Fibroblast of lung (primary cell): ENCODE data around the gene SLC4A1AP. TPM values are rescaled to one million over a fixed set of nuclear protein-coding genes. Genes with fewer than 3 reads are reported as not detected.
"Not testable (repeated sequence)": the region's sequence is repeated elsewhere in the genome, so short reads cannot be mapped to it uniquely, and the experiment has no call there.

Experiments used
- DNase-seq, 2 donors: peaks; one replicate each; pipeline versions ENCODE4 v3.0.0 to v3.0.0-alpha.2; 2010; ENCODE audit warnings: low read depth in 2 of 2
- H2AFZ ChIP-seq: 2 replicates; pipeline ENCODE4 v1.5.1; 2012; ENCODE audit warnings: low read length, control low read depth, inconsistent platforms
- H3K27ac ChIP-seq: 2 replicates; pipeline ENCODE4 v1.5.1; 2011; ENCODE audit warnings: low read length, control low read depth; ENCODE audit not compliant: insufficient read depth
- H3K27me3 ChIP-seq: 2 replicates; pipeline ENCODE4 v1.5.1; 2011; ENCODE audit warnings: mild to moderate bottlenecking, low read length; ENCODE audit not compliant: control insufficient read depth, insufficient read depth
- H3K36me3 ChIP-seq: 2 replicates; pipeline ENCODE4 v1.5.1; 2011; ENCODE audit warnings: low read length; ENCODE audit not compliant: control insufficient read depth, insufficient read depth
- H3K4me1 ChIP-seq: 2 replicates; pipeline ENCODE4 v1.5.1; 2011; ENCODE audit warnings: low read length; ENCODE audit not compliant: control insufficient read depth, insufficient read depth; ENCODE audit errors: extremely low read depth
- H3K4me2 ChIP-seq: 2 replicates; pipeline ENCODE4 v1.5.1; 2011; ENCODE audit warnings: low read length, control low read depth; ENCODE audit not compliant: insufficient read depth; ENCODE audit errors: extremely low read depth
- H3K4me3 ChIP-seq, 4 experiments: fragments of 200-600 bp in 1 of 4; sonication (generic) in 1 of 4; replicated peaks in 1 of 4; 2 replicates each; pipeline ENCODE4 v1.5.1; 2011 to 2016; ENCODE audit warnings: low read length in 4 of 4, low read depth in 3 of 4, mild to moderate bottlenecking in 3 of 4, control low read depth in 2 of 4, inconsistent platforms in 1 of 4, mixed read lengths in 1 of 4; ENCODE audit not compliant: insufficient read depth in 1 of 4; ENCODE audit errors: control extremely low read depth in 1 of 4
- H3K79me2 ChIP-seq: 2 replicates; pipeline ENCODE4 v1.5.1; 2012; ENCODE audit warnings: mild to moderate bottlenecking, low read length, inconsistent platforms; ENCODE audit not compliant: control insufficient read depth, insufficient read depth
- H3K9ac ChIP-seq: 2 replicates; pipeline ENCODE4 v1.5.1; 2011; ENCODE audit warnings: mild to moderate bottlenecking, low read length, control low read depth; ENCODE audit not compliant: insufficient read depth
- H3K9me3 ChIP-seq: 2 replicates; pipeline ENCODE4 v1.5.1; 2012; ENCODE audit warnings: low read depth, low read length; ENCODE audit not compliant: control insufficient read depth, insufficient read depth
- H4K20me1 ChIP-seq: 2 replicates; pipeline ENCODE4 v1.5.1; 2011; ENCODE audit warnings: low read length; ENCODE audit not compliant: control insufficient read depth, insufficient read depth; ENCODE audit errors: extremely low read depth
- EZH2 ChIP-seq: IDR thresholded peaks from 2 replicates; pipeline ENCODE4 v1.5.1; 2012; ENCODE audit warnings: low read length, control low read depth, mild to moderate bottlenecking; ENCODE audit errors: missing control alignments
- polyA plus RNA-seq, 2 donors: library from polyadenylated mRNA; depleted of rRNA in 1 of 2; stranded (reverse) in 1 of 2; unstranded in 1 of 2; fragments of >200 nt; gene quantifications; 2 replicates each; pipeline ENCODE4 v1.2.1, GENCODE V29; 2011 to 2012; ENCODE audit warnings: missing spikeins in 1 of 2
- total RNA-seq: library from RNA; depleted of rRNA; stranded (reverse); fragments of >200 nt; gene quantifications from 2 replicates; pipeline ENCODE4 v1.2.1, GENCODE V29; 2014
- TF ChIP-seq, protein P1 (sequence below), 2 donors: IDR thresholded peaks in 1 of 2; conservative IDR thresholded peaks in 1 of 2; 1 replicate in 1 of 2; 2 replicates in 1 of 2; pipeline ENCODE4 v1.5.1; 2011 to 2012; ENCODE audit warnings: low read length in 2 of 2, control low read depth in 1 of 2, inconsistent platforms in 1 of 2, low read depth in 1 of 2, mild to moderate bottlenecking in 1 of 2

The SLC4A1AP gene
- total and polyA plus RNA-seq, 2 donors (not counting 1 experiment from before 2014, with no cell fraction given): 15.2 to 28.4 TPM

- Histone ChIP-seq H4K20me1 (no peaks in the 10 kb centered on the region), H3K9ac (no peak overlapping the region), H3K79me2 (no peaks in the 10 kb centered on the region), H2AFZ (no peak overlapping the region), H3K4me1 (peaks cover 15% of the 10 kb centered on the region), H3K4me2 (no peak overlapping the region), H3K36me3 (peaks cover 3% of the 10 kb centered on the region), H3K9me3 (no peaks in the 10 kb centered on the region), H3K27me3 (no peaks in the 10 kb centered on the region), H3K27ac (no peak overlapping the region), H3K4me3 (no peak overlapping the region)
- DNase-seq: no peak
- TF ChIP-seq, protein P1, sequence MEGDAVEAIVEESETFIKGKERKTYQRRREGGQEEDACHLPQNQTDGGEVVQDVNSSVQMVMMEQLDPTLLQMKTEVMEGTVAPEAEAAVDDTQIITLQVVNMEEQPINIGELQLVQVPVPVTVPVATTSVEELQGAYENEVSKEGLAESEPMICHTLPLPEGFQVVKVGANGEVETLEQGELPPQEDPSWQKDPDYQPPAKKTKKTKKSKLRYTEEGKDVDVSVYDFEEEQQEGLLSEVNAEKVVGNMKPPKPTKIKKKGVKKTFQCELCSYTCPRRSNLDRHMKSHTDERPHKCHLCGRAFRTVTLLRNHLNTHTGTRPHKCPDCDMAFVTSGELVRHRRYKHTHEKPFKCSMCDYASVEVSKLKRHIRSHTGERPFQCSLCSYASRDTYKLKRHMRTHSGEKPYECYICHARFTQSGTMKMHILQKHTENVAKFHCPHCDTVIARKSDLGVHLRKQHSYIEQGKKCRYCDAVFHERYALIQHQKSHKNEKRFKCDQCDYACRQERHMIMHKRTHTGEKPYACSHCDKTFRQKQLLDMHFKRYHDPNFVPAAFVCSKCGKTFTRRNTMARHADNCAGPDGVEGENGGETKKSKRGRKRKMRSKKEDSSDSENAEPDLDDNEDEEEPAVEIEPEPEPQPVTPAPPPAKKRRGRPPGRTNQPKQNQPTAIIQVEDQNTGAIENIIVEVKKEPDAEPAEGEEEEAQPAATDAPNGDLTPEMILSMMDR (conservative IDR thresholded peaks at IDR 0.05 in 1 of 2, IDR thresholded peaks at IDR 0.05 in 1 of 2; ENCODE audit: low read depth in 1 of 2, low read length in 2 of 2): no peak
- TF ChIP-seq EZH2: no peak
These were observed 16.9 kb downstream of the SLC4A1AP start for GRCh38 chr2:27680571-27680970.

- H3K4me3 ChIP-seq: no peak overlapping the region
- H4K20me1 ChIP-seq: no peaks in the 10 kb centered on the region
- TF ChIP-seq, protein P1 (conservative IDR thresholded peaks at IDR 0.05 in 1 of 2, IDR thresholded peaks at IDR 0.05 in 1 of 2; ENCODE audit: low read depth in 1 of 2, low read length in 2 of 2): no peak
- no peak for TF ChIP-seq EZH2
- no peak overlapping the region for H2AFZ ChIP-seq
- no peaks in the 10 kb centered on the region for H3K27me3 ChIP-seq
- H3K27ac ChIP-seq: peak overlapping the region; percentile 55
- peaks cover 15% of the 10 kb centered on the region for H3K4me1 ChIP-seq
- H3K79me2 ChIP-seq: no peaks in the 10 kb centered on the region
- peak overlapping the region; percentile 21 for H3K4me2 ChIP-seq
- peak; percentile 47 to 85 for DNase-seq
- no peaks in the 10 kb centered on the region for H3K9me3 ChIP-seq
- H3K36me3 ChIP-seq: peaks cover 5% of the 10 kb centered on the region
- H3K9ac ChIP-seq: no peak overlapping the region
These were observed 18.2 kb downstream of the SLC4A1AP start for GRCh38 chr2:27681841-27682240.

- H3K4me2 ChIP-seq, H3K36me3 ChIP-seq, H3K9ac ChIP-seq, H3K4me3 ChIP-seq, H4K20me1 ChIP-seq, H3K79me2 ChIP-seq, H3K9me3 ChIP-seq, H2AFZ ChIP-seq, H3K27me3 ChIP-seq: not testable (repeated sequence)
- DNase-seq: peak; percentile 89 to 94
- peaks cover 15% of the 10 kb centered on the region for H3K4me1 ChIP-seq
- H3K27ac ChIP-seq: peak overlapping the region; percentile 74
These were observed 18.7 kb downstream of the SLC4A1AP start for GRCh38 chr2:27682334-27682771.
